H9 (cell line): ENCODE results near the gene NARS2. TPM values are rescaled to one million over a fixed set of nuclear protein-coding genes. Genes with fewer than 3 reads are reported as not detected.

Source experiments
- DNase-seq: peaks from one replicate; pipeline ENCODE4 v3.0.0-alpha.2; 2017
- H2AFZ ChIP-seq: one replicate; pipeline ENCODE4 v1.6.1; 2013; ENCODE audit warnings: mild to moderate bottlenecking, low read length, control low read depth, moderate library complexity
- H2AK5ac ChIP-seq: 2 replicates; pipeline ENCODE4 v1.6.1; 2013; ENCODE audit warnings: low read length, control low read depth, mixed read lengths; ENCODE audit not compliant: insufficient read length
- H2BK120ac ChIP-seq: one replicate; pipeline ENCODE4 v1.6.1; 2013; ENCODE audit warnings: low read depth, mild to moderate bottlenecking, low read length, control low read depth, inconsistent platforms; ENCODE audit not compliant: poor library complexity, severe bottlenecking
- H2BK12ac ChIP-seq: 2 replicates; pipeline ENCODE4 v1.6.1; 2013; ENCODE audit warnings: low read length, control low read depth, mixed read lengths, low read depth; ENCODE audit not compliant: insufficient read length
- H2BK15ac ChIP-seq: 2 replicates; pipeline ENCODE4 v1.6.1; 2013; ENCODE audit warnings: low read depth, low read length, control low read depth
- H2BK20ac ChIP-seq: one replicate; pipeline ENCODE4 v1.6.1; 2013; ENCODE audit warnings: low read depth, mild to moderate bottlenecking, low read length, control low read depth, inconsistent platforms; ENCODE audit not compliant: poor library complexity, severe bottlenecking
- H2BK5ac ChIP-seq: 2 replicates; pipeline ENCODE4 v1.6.1; 2013; ENCODE audit warnings: low read length, control low read depth, mixed read lengths; ENCODE audit not compliant: insufficient read length
- H3K14ac ChIP-seq: 2 replicates; pipeline ENCODE4 v1.6.1; 2013; ENCODE audit warnings: low read length, control low read depth; ENCODE audit not compliant: insufficient read depth
- H3K18ac ChIP-seq: 2 replicates; pipeline ENCODE4 v1.6.1; 2013; ENCODE audit warnings: low read depth, mild to moderate bottlenecking, mixed read lengths, low read length, control low read depth; ENCODE audit not compliant: insufficient read length
- H3K23ac ChIP-seq: 2 replicates; pipeline ENCODE4 v1.6.1; 2013; ENCODE audit warnings: low read length, control low read depth, mixed read lengths, low read depth; ENCODE audit not compliant: insufficient read length
- H3K23me2 ChIP-seq: 2 replicates; pipeline ENCODE4 v1.6.1; 2013; ENCODE audit warnings: low read depth, mild to moderate bottlenecking, mixed read lengths, low read length, control low read depth; ENCODE audit not compliant: insufficient read length, poor library complexity, severe bottlenecking
- H3K27ac ChIP-seq: 2 replicates; pipeline ENCODE4 v1.5.1; 2013; ENCODE audit warnings: low read length, control low read depth, mixed read lengths, low read depth; ENCODE audit not compliant: insufficient read length
- H3K27me3 ChIP-seq: 2 replicates; pipeline ENCODE4 v1.6.1; 2013; ENCODE audit warnings: low read length, control low read depth, inconsistent platforms; ENCODE audit not compliant: insufficient read depth
- H3K4ac ChIP-seq: 2 replicates; pipeline ENCODE4 v1.6.1; 2013; ENCODE audit warnings: low read depth, mild to moderate bottlenecking, control low read depth, inconsistent platforms, low read length, moderate library complexity
- H3K4me1 ChIP-seq: 2 replicates; pipeline ENCODE4 v1.6.1; 2013; ENCODE audit warnings: low read length, control low read depth, inconsistent platforms; ENCODE audit not compliant: insufficient read depth
- H3K4me2 ChIP-seq: 2 replicates; pipeline ENCODE4 v1.6.1; 2013; ENCODE audit warnings: low read length, control low read depth, mixed read lengths; ENCODE audit not compliant: insufficient read length, insufficient read depth
- H3K56ac ChIP-seq: 2 replicates; pipeline ENCODE4 v1.6.1; 2013; ENCODE audit warnings: low read depth, mild to moderate bottlenecking, mixed read lengths, low read length, control low read depth; ENCODE audit not compliant: insufficient read length
- H3K79me1 ChIP-seq: 2 replicates; pipeline ENCODE4 v1.6.1; 2013; ENCODE audit warnings: low read depth, mild to moderate bottlenecking, moderate library complexity, low read length, control low read depth, inconsistent platforms; ENCODE audit not compliant: insufficient read depth, poor library complexity, severe bottlenecking
- H3K79me2 ChIP-seq: 2 replicates; pipeline ENCODE4 v1.6.1; 2013; ENCODE audit warnings: low read length, control low read depth, inconsistent platforms; ENCODE audit not compliant: insufficient read depth
- H3K9ac ChIP-seq: 2 replicates; pipeline ENCODE4 v1.6.1; 2013; ENCODE audit warnings: low read length, control low read depth, mixed read lengths; ENCODE audit not compliant: insufficient read length; ENCODE audit errors: extremely low read depth
- H3K9me3 ChIP-seq: one replicate; pipeline ENCODE4 v1.6.1; 2013; ENCODE audit warnings: low read depth, low read length, inconsistent platforms; ENCODE audit not compliant: control insufficient read depth
- H3T11ph ChIP-seq: one replicate; pipeline ENCODE4 v1.6.1; 2013; ENCODE audit warnings: mild to moderate bottlenecking, low read length, control low read depth, inconsistent platforms
- H4K20me1 ChIP-seq: one replicate; pipeline ENCODE4 v1.6.1; 2013; ENCODE audit not compliant: control insufficient read depth, insufficient read length, insufficient read depth
- H4K5ac ChIP-seq: 2 replicates; pipeline ENCODE4 v1.6.1; 2013; ENCODE audit warnings: low read depth, mild to moderate bottlenecking, mixed read lengths, low read length, control low read depth; ENCODE audit not compliant: insufficient read length
- H4K8ac ChIP-seq: replicated peaks from 2 replicates; pipeline ENCODE4 v1.6.1; 2013; ENCODE audit warnings: low read length, control low read depth, mixed read lengths, low read depth; ENCODE audit not compliant: insufficient read length
- H4K91ac ChIP-seq: 2 replicates; pipeline ENCODE4 v1.6.1; 2013; ENCODE audit warnings: low read depth, mild to moderate bottlenecking, moderate library complexity, mixed read lengths, low read length, control low read depth; ENCODE audit not compliant: insufficient read length
- H3K27ac Mint-ChIP-seq, 3 experiments: 2 replicates in 2 of 3; 3 replicates in 1 of 3; pipeline ENCODE4 v1.8.0; 2020 to 2021; ENCODE audit warnings: mixed read lengths in 3 of 3, mild to moderate bottlenecking in 1 of 3, moderate library complexity in 1 of 3
- H3K27me3 Mint-ChIP-seq: 2 replicates; pipeline ENCODE4 v1.8.0; 2021; ENCODE audit warnings: low read depth, mild to moderate bottlenecking, moderate library complexity, mixed read lengths
- H3K36me3 Mint-ChIP-seq, 3 experiments: 2 replicates in 2 of 3; 3 replicates in 1 of 3; pipeline ENCODE4 v1.8.0; 2020 to 2021; ENCODE audit warnings: low read depth in 3 of 3, mixed read lengths in 3 of 3; ENCODE audit not compliant: insufficient read depth in 1 of 3
- H3K4me1 Mint-ChIP-seq, 2 experiments: 2 replicates each; pipeline ENCODE4 v1.8.0; 2020; ENCODE audit warnings: mixed read lengths in 2 of 2
- H3K4me3 Mint-ChIP-seq, 2 experiments: 2 replicates in 1 of 2; 3 replicates in 1 of 2; pipeline ENCODE4 v1.8.0; 2020 to 2021; ENCODE audit warnings: mild to moderate bottlenecking in 2 of 2, mixed read lengths in 2 of 2, moderate library complexity in 1 of 2
- H3K9me3 Mint-ChIP-seq, 2 experiments: 2 replicates in 1 of 2; 3 replicates in 1 of 2; pipeline ENCODE4 v1.8.0; 2020; ENCODE audit warnings: mild to moderate bottlenecking in 2 of 2, mixed read lengths in 2 of 2, moderate library complexity in 1 of 2
- WGBS: extraction: QIAGEN DNeasy Blood & Tissue Kit; methylation state at CpG from one replicate; pipeline ENCODE4 v1.1.7; 2013; ENCODE audit warnings: missing lambda C conversion rate, low lambda C conversion rate, mixed read lengths; ENCODE audit not compliant: insufficient read length; ENCODE audit errors: extremely low coverage; 5-methylcytosine and 5-hydroxymethylcytosine counted together
- total RNA-seq: library from RNA; stranded (reverse); gene quantifications from 2 replicates; pipeline ENCODE4 v1.2.1, GENCODE V29; 2021
- TF ChIP-seq, protein P1 (sequence below): fragments of 200-600 bp; sonication (generic); conservative IDR thresholded peaks from 3 replicates; pipeline ENCODE4 v1.8.0; 2021; ENCODE audit warnings: antibody characterized with exemption, mild to moderate bottlenecking

The NARS2 gene
- total RNA-seq, 1 experiment from 2014 or later, result 29.7 TPM

DNA sequence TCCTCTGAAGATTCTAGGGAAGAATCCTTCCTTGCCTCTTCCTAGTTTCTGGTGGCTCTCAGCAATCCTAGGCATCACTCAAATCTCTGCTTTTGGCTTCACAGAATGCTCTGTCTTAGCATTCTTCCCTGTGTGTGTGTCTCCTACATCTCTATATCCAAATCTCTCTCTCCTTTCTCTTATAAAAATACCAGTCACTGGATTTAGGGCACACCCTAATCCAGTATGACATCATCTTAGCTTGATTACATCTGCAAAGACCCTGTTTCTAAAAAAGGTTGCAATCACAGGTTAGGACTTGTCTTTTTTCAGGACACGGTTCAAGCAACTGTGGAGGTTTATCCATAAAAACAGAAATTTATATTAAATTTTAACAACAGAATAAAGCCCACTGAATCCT lies 54.4 kb downstream of the NARS2 start:
- Histone ChIP-seq H3K18ac (no peak overlapping the region), H2BK5ac (no peak overlapping the region), H3K27ac (no peak overlapping the region), H2BK20ac (no peak overlapping the region), H3K56ac (no peak overlapping the region), H4K8ac (no peak overlapping the region), H3K4me2 (no peak overlapping the region), H3K9ac (no peak overlapping the region), H2BK120ac (no peak overlapping the region), H3K9me3 (no peaks in the 10 kb centered on the region), H2AFZ (no peak overlapping the region), H3K79me2 (no peaks in the 10 kb centered on the region), H3K79me1 (no peaks in the 10 kb centered on the region), H4K20me1 (no peaks in the 10 kb centered on the region), H3T11ph (no peak overlapping the region), H3K14ac (no peak overlapping the region), H3K4me1 (no peaks in the 10 kb centered on the region), H4K5ac (no peak overlapping the region), H3K23me2 (no peaks in the 10 kb centered on the region), H4K91ac (no peak overlapping the region), H2BK12ac (no peak overlapping the region), H3K4ac (no peak overlapping the region), H3K27me3 (no peaks in the 10 kb centered on the region), H2AK5ac (no peak overlapping the region), H2BK15ac (no peak overlapping the region), H3K23ac (no peak overlapping the region)
- DNase-seq, result no peak
- Mint-ChIP-seq H3K9me3 (no peaks in the 10 kb centered on the region), H3K4me3 (no peak overlapping the region), H3K27me3 (no peaks in the 10 kb centered on the region), H3K27ac (peak overlapping the region in 1 of 3 experiments; percentile 63; a peak in 2 of 7 replicates), H3K4me1 (peaks cover 5 to 14% of the 10 kb centered on the region in 2 experiments), H3K36me3 (no peaks in the 10 kb centered on the region; a peak in 1 of 7 replicates)
- TF ChIP-seq, protein P1, sequence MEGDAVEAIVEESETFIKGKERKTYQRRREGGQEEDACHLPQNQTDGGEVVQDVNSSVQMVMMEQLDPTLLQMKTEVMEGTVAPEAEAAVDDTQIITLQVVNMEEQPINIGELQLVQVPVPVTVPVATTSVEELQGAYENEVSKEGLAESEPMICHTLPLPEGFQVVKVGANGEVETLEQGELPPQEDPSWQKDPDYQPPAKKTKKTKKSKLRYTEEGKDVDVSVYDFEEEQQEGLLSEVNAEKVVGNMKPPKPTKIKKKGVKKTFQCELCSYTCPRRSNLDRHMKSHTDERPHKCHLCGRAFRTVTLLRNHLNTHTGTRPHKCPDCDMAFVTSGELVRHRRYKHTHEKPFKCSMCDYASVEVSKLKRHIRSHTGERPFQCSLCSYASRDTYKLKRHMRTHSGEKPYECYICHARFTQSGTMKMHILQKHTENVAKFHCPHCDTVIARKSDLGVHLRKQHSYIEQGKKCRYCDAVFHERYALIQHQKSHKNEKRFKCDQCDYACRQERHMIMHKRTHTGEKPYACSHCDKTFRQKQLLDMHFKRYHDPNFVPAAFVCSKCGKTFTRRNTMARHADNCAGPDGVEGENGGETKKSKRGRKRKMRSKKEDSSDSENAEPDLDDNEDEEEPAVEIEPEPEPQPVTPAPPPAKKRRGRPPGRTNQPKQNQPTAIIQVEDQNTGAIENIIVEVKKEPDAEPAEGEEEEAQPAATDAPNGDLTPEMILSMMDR, result no peak
- WGBS, result no CpG with 5 or more reads among the region's 1 CpG
